HG03558 (cell line): ENCODE measurements around the gene PDLIM5.
A peak's percentile ranks its signal among the peaks of the same experiment; 100 is the strongest.
"Not testable (repeated sequence)": the region's sequence is repeated elsewhere in the genome, so short reads cannot be mapped to it uniquely, and the experiment has no call there.

ENCODE experiments used
- ATAC-seq: cut with Tn5 transposase; IDR thresholded peaks from one replicate; pipeline ENCODE4 v1.9.1; 2021; ENCODE audit warnings: moderate number of reproducible peaks; ENCODE audit not compliant: unreplicated experiment; ENCODE audit errors: extremely low read depth

PDLIM5 gene

DNA sequence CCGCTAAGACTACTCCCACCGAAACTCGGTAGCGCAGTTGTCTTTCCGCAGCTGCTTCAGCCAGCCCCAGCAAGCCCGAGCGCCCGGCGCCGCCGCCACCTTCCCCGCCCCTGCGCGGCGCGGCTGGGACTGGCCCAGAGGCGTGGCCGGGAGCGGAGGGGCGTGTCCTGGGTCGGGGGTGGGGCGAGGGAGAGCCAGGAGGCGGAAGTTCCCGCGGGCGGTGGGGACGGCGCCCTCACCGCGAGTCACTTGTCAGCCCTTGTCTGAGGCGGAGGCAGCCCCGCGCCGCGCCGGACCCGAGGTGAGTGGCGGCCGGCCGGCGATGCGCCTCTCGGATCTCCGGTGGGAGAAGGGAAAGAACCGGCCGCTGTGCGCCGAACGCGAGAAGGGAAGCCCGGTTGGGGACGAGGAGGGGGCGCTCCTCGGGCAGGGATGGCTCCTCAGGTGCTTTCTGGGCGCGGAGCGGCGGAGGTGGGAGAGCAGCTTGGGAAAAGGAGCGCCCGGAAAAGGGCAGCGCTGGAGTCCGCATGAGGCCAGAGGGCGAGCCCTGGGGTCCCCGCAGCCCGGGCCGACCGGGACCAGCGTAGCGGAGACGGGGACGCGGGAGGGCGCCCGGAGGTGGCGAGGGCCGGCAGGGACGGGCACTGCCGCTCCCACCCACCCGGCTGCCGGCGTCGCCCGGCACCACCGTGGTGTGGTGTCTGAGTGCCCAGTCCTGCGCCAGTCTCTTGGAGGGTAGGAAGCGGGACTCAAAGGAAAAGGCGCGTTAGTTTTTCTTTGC lies at the start of gene PDLIM5:
Gene PDLIM5 (plus strand): TSS at position 248 of the 781 bp plus-strand sequence. CDS start 3,347 bp downstream, outside the sequence.
- peak; percentile 76 for ATAC-seq

- ATAC-seq = not testable (repeated sequence)
These were observed 49.3 kb upstream of the PDLIM5 start for GRCh38 chr4:94402439-94402838.

DNA sequence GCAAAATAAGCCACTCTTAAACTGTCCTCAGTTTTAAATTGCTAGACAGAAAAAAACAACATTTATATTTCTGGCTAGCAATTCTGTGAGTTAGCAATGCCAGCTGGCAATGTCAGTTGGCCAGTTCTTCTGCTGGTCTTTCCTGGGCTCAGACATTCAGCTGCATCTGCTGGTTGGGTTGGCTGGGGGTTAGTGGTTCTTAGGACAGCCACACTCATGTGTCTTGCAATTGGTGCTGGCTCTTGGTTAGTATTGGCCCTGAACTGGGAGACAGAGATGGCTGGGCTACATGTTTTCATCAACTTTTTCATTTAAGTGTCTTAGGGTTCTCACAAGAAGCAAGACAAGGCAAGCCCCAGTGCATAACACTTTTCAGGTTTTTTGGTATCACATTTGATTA lies 48.0 kb upstream of the PDLIM5 start:
- no peak for ATAC-seq

DNA sequence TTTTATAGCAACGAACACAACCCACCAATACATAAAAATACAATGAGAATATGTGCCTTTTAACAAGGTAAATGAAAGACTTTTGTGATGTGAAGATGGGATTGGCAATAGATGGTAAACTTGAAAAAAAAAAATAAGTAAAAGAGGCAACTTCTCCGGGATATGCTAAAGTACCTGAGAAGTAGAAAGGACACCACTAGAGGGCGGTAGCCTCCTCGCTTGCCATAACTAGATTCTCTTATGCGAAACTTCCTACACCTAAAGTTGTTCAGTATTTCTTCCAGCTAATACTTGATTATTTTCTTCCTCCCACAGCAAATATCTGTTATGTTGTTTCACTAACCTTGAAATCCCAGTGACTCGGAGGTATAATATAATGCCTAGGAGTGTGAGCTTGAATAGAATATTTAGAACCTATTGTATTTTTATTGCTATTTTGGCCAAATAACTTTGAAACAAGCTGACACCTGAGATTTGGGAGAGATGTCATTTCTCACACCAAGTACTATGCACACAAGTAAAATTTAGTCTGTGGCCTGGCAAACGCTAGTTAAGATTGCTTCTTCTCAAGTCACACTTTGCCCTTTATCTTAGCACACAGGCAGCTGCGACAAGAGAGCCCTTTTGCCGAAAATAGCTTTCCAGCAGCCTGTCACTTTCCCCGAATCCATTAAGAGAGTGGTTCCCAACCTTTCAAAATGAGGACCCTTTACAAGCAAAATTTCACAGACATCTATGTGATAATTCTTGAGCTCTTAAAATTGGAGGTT lies 44.9 kb upstream of the PDLIM5 start:
- peak; percentile 78 for ATAC-seq

GRCh38 chr4:94407846-94408245 lies 43.9 kb upstream of the PDLIM5 start:
- ATAC-seq = no peak

GRCh38 chr4:94408549-94409374 lies 43.0 kb upstream of the PDLIM5 start:
- no peak for ATAC-seq

DNA sequence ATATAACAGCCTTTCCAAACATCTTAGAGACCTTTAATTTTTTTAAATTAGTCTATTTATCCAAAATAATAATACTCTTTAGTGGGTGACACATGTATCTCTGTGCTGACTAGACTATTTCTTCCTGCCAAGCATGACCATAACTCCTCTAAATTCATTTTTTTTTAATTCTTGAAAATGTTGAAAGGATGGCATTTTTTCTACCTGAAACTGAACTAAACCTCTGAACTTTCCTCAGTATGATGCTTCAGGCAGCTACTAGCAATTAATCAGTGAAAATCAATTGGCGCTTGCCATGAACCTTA lies 42.4 kb upstream of the PDLIM5 start:
- no peak for ATAC-seq

- no peak for ATAC-seq
These were observed 41.8 kb upstream of the PDLIM5 start for GRCh38 chr4:94409962-94410361.

DNA sequence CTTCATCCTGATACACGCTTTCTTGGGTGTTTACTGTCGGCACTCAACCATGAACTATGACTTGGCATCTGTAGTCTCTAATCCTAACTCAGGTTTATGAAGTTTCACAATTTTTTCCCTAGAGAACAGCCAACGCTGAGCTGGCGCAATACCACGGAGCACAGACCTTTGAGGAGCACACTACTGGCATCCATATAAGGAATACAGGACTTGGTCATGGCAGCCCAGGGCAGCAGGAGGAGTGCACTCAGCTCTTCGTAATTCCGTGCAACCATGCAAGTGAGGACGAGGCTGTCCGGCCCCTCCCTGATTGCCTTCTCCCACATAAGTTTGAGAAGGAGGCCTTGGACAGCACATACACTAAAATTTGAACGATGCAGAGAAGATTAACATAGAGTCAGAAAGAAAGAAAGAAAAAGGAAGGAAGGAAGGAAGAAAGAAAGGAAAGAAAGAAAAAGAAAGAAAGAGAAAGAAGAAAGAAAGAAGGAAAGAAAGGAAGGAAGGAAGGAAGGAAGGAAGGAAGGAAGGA lies 41.0 kb upstream of the PDLIM5 start:
- ATAC-seq = no peak

GRCh38 chr4:94411296-94411695 lies 40.4 kb upstream of the PDLIM5 start:
- ATAC-seq = no peak

DNA sequence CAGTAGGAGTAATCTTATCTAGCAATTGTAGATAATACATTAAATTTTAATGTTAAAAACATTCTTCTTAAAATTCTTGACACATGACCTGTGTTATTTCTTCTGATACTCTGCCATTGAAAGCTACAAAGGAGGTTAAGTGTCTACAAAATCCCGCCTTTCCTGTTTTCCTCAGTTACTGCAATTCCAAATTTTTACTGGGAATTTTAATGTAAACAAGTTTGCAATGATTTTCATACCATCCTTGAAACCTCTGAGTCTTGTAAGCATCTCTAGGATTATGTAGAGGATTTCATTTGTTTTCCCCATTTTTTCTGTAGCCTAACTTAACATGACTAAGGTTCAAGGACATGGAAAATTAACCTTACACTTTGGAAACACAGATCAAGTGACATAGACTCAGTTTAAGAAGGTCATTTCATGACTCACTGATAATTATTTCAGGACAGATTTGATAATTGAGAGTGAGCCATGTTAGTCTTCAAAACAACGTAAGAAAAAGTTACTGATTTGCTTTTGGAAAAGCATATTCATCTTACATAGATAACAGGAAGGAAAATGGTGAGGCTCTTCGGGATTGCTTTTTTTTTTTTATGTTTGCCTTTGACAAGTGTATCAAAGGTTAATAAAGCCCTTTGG lies 39.6 kb upstream of the PDLIM5 start:
- no peak for ATAC-seq

DNA sequence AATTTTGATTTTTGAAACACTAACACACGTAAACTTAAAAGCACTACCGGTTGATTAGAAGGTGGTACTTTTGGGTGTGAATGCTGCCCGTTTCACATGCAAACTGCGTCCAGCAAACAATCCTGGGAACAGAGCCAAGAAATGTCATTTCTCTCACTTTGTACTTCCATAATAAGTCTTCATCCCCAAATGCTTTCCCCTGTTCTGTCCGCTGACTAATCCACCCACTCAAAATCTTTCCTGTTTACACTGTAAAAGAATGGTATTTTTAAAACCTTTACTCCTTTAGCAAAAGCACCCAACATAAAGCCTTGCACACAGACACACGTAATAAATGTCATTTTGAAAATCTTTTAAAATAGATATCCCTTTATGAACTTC lies 39.1 kb upstream of the PDLIM5 start:
- ATAC-seq = no peak

GRCh38 chr4:94413085-94413840 lies 38.5 kb upstream of the PDLIM5 start:
- ATAC-seq = no peak

DNA sequence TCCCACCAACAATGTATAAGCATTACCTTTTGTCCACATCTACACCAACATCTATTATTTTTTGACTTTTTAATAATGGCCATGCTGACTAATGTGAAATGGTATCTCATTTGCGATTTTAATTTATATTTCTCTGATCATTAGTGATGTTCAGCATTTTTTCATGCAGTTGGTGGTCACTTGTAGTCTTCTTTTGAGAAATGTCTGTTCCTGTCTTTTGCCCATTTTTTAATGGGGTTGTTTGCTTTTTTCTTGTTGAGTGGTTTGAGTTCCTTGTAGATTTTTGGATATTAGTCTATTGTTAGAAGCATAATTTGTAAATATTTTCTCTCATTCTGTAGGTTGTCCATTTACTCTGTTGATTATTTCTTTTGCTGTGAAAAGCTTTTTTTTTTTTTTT lies 36.8 kb upstream of the PDLIM5 start:
- no peak for ATAC-seq

DNA sequence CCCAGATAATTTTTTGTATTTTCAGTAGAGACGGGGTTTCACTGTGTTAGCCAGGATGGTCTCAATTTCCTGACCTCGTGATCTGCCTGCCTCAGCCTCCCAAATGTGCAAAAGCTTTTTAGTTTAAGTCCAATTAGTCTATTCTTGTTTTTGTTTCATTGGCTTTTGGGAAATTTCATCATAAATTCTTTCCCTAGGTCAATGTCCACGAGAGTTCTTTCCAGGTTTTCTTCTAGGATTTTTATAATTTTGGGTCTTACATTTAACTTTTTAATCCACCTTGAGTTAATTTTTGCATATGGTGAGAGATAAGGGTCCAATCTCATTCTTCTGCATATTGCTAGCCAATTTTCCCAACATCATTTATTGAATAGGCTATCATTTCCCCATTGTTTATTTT lies 36.3 kb upstream of the PDLIM5 start:
- ATAC-seq = no peak

DNA sequence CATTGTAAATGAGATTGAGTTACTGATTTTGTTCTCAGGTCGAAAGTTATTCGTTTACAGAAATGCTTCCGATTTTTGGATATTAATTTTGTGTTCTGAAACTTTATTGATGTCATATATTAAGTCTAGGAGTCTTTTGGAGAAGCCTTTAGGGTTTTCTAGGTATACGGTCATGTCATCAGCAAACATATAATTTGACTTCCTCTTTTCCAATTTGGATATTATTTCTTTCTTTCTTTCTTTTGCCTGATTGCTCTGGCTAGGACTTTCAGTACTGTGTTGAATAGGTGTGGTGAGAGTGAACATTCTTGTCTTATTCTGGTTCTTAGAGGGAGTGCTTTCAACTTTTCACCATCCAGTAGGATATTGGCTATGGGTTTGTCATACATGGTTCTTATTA lies 35.4 kb upstream of the PDLIM5 start:
- no peak for ATAC-seq

DNA sequence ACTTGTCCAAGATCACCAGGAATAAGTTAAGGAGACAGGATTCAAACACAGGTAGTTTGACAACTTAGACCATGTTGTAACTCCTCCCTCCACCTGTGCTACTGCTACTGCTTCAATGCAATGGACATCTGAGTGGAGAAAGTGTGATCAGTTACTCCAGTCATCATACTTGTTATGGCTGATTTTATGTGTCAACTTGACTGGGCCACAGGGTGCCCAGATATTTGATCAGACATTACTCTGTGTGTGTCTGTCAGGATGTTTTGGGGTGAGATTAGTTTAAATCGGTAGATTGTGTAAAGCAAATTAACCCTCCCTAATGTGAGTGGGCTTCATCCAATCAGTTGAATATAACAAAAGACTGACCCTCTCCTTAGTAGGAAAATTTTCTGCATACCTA lies 34.8 kb upstream of the PDLIM5 start:
- no peak for ATAC-seq

DNA sequence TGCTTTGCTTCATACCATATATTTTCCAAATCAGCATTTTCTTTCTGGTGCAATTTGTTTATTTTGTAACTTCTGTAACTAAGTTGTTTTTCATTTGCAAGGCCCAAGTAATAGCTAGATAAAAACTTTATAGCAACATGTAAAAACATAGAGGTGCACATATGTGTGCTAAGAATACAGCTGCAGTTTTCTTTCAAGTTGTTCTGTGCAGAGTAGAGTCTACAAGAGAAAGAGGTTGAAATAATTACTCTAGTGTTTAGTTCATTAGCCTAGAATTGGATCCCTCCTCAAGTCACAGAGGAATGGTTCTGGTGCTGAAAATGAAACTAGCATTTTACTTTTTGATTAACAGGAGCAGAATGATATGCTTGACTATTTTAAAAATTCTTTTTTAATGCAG lies 32.2 kb upstream of the PDLIM5 start:
- no peak for ATAC-seq

- ATAC-seq = no peak
These were observed 31.8 kb upstream of the PDLIM5 start for GRCh38 chr4:94419956-94420355.

GRCh38 chr4:94420356-94420755 lies 31.4 kb upstream of the PDLIM5 start:
- no peak for ATAC-seq
